HG03060 (cell line): ENCODE results near the gene HEMK1.

Experiments used
- ATAC-seq: cut with Tn5 transposase; IDR thresholded peaks from one replicate; pipeline ENCODE4 v1.9.1; 2021; ENCODE audit warnings: low read depth, moderate number of reproducible peaks; ENCODE audit not compliant: unreplicated experiment

The HEMK1 gene

DNA sequence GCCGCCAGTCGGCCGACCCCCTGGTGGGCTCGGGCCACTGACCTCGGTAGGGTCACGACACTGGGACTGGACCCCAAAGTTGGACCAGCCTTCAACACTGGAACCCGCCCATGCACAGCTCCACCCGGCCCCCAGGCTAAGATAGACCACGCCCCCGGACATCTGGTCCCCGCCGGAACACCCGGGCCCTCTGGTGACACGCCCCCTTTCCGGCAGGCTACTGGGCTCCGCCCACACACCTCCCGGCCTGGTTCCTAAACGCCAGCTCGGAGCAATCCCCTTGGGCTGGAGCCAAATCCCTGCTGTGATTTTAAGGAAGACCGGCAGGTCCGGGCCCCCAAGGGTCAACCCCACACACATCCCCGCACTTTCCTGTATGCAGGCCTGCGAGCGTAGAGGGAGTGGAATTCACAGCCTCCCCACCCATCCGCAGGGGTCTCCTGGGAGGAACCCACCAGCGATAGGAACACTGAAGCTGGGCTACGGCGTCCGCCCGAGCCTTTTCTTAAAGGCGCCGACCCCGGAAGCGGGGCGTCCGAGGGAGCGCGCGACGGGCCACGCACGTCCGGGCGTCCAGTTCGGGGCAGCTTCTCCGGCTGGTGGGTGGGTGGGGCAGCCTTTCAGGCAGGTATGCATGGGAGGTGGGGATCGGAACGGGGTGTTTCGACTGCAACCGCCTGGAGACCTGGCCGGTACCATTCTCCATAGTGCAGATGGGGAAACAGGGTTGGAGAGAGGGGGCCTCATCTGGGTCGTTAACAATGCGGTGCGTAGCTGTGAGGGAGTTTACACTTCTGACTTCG lies at the start of gene HEMK1:
HEMK1 (plus strand) TSS at position 576 of the 803 bp plus-strand sequence. CDS start 1,583 bp downstream, outside the sequence.
- ATAC-seq: peak; percentile 38

DNA sequence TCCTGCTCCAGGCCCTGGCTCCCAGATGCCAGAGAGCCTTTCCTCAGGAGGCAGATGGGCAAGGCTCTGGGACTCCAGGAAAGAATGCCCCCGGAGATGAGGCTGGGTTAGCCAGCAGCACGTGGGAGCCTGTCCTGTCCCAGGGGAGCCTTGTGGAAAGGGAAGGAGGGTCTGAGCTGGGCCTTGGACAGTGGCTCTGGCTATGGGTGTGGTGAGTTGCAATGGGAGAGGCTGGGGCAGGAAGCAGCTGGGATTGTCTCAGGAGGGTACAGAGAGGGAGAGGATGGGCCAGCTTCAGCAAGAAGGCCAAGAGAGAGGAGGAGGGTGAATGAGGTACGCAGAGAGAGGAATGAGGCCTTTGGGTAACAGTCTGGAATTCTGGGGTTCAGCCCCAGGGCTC lies 48.5 kb upstream of the HEMK1 start:
- no peak for ATAC-seq

- no peak for ATAC-seq
Measured at GRCh38 chr3:50521572-50521971, 47.8 kb upstream of the HEMK1 start.

- ATAC-seq: no peak
Measured at GRCh38 chr3:50523279-50523811, 46.0 kb upstream of the HEMK1 start.

- no peak for ATAC-seq
Measured at GRCh38 chr3:50524746-50525145, 44.6 kb upstream of the HEMK1 start.

- ATAC-seq: no peak
Measured at GRCh38 chr3:50525191-50525910, 44.0 kb upstream of the HEMK1 start.

DNA sequence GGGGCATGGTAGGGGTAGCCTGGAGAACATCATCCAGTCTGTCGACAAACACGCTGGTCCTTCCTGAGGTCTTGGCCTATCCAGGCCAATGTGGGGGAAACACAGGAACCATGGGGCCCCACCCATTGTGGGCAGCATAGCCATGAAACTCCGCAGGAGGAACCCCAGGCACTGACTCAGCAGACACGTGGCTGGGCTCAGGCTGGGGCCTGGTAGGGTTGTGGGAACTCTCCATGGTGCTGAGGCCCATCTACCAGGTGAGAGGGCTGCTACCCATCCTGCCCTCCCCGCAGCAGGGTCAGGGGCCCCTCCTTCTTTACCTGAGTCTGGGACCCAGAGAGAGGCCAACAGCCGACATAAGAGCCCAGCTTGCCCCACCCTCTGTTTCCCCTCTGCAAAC lies 43.3 kb upstream of the HEMK1 start:
- no peak for ATAC-seq

DNA sequence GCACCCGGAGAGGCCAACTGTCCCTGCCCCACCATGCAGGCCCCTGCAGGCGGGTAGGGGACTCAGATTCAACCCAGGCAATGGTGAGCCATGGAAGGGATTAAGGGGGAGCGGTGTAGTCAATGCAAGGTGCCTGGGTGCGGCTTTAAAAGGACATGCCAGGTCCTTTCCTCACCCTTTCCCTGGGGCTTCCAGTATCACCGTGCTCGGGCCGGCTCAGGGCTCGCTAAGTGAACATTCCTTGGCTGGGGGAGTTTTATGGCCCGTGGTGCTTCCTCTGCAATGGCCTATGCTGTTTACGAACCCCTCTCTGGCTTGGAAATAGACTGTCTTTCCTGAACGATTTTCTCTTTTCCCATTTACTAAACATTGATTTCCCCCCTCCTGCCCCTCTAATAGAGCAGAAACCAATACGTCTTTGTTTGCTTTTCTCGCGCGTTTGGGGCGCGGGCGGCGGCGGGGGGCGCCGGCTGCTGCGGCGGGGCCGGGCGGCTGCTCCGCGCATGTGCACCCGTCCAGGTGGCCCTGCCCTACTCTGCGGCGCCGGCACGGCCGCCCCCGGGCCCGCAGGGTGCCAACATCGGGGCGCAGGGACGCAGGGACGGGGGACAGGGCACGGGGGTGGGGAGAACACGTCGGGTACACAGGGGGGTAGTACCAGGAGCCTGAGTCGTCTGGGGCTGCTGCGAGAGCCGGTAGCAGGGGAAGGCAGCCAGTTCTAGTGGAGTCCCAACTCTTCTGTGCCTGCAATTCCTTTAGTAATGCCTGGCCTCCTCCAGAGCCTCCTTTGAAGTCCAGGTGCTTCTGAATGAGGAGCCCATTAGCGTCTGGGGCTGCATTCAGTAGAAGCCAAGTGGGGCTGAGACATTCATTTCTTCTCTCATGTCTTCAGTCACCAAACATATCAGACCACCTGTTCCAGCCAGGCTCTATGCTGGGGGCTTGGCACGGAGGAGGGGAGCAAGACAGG lies 39.0 kb upstream of the HEMK1 start:
- no peak for ATAC-seq

- ATAC-seq: no peak
Measured at GRCh38 chr3:50531201-50531600, 38.1 kb upstream of the HEMK1 start.

- ATAC-seq: no peak
Measured at GRCh38 chr3:50532062-50532705, 37.1 kb upstream of the HEMK1 start.

GRCh38 chr3:50533316-50533715 lies 36.0 kb upstream of the HEMK1 start:
- no peak for ATAC-seq

- ATAC-seq: no peak
Measured at GRCh38 chr3:50533807-50534461, 35.4 kb upstream of the HEMK1 start.

DNA sequence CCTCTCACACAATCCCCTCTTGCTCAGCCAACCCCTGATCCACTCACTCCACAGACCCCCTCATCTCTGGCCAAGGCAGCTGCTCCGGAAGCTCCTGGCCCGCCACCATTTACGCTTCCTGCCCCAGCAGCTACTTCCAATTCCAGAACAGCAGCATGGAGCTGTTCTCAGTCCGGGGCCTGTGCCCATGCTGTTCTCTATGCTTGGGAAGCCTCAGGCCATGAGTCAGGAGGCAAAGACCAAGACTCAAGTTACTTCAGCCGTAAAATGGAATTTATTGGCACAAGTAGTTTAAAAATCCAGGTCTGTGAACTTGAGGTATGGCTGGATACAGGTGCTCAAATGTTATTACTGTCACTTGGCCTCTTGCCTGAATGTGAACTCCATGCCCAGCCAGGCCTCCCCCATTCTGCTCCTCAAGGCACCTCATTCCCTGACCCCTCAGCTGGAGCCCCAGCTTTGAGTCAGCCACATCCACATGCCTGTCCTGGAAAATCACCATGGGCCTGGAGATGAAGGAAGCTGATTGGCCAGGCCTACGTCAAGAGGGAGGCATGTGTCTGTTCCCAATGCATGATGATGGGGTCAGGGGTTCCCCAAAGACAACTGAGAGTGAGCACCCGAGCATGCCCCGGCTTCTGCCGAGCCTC lies 34.5 kb upstream of the HEMK1 start:
- no peak for ATAC-seq

DNA sequence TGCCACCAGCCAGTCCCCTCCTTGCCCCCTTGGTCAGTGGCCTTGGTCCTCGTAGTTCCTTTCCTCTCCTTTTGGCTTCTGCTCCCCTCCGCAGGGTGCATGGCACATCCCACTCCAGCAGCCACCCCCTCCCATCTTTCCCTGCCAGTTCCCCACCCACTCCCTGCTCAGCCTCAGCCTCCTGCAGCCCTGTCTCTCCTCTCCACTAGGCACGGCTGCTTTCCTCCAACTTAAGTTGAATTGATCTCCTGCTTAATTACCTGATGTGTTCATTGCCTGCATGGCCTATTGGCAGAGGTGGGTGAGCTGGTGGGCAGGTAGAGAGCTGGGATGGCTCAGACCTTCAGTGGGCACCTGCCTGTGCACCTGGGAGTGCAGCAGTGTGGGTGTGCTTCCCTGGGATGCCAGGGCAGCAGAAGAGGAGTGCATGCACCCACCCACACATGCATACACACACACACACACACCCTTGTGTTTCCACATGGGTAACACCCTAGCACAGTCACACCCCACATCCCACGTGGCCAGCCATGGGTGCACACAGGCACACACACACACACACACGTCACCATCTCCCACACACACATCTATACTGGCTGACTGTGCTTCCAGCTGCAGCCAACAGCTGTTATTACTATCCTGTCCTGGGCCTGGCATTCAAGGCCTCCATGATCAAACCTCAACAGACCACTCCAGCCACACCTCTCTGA lies 32.7 kb upstream of the HEMK1 start:
- no peak for ATAC-seq

DNA sequence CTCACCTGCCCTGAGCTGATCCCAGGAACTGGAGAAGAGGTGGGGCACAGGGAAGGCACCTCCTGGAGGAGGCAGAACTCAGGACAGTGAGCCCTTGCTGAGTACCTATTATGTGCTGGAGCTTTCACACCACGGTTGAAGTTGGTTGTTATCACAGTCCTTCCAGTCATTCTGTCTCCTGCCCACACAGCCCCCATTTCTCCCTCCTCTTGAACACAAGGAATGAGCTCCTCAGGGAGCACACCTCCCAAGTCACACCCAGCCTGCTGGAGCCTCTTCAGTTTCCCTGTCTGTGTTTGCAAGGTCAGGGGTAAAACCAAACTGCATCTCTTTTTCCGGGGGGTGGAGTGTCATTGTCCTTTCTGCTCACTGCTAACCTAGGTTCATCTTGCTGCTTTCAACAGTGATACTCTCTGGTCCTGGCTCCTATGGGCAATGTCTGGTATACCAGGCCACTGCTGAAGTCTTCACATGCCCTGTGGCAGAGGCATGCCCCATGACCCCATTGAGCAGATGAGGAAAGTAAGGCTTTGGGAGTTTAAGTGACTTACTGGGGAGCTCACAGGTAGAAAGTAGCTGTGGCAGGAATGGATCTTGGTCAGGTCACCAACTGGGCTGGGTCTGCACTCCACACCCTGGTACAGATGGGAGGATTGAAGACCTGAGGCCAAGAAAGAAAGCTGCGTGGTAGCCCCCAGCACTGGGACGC lies 31.7 kb upstream of the HEMK1 start:
- ATAC-seq: no peak

- ATAC-seq: no peak
Measured at GRCh38 chr3:50539356-50540286, 29.7 kb upstream of the HEMK1 start.
